Transverse colon (tissue), 4 donors: ENCODE measurements around the gene SNX27. TPM values are rescaled to one million over a fixed set of nuclear protein-coding genes. Genes with fewer than 3 reads are reported as not detected.
A peak's percentile ranks its signal among the peaks of the same experiment; 100 is the strongest.

Experiments used
- DNase-seq: peaks from one replicate; pipeline ENCODE4 v3.0.0-alpha.2; 2019
- H3K27ac ChIP-seq, 4 donors: fragments of 200-600 bp; sonication (generic); 2 replicates each; pipeline ENCODE4 v1.5.1; 2016 to 2018; ENCODE audit warnings: inconsistent platforms in 4 of 4
- H3K27me3 ChIP-seq: fragments of 200-600 bp; sonication (generic); 2 replicates; pipeline ENCODE4 v1.5.1; 2017; ENCODE audit warnings: inconsistent platforms
- H3K36me3 ChIP-seq, 4 donors: fragments of 200-600 bp; sonication (generic); 2 replicates each; pipeline ENCODE4 v1.5.1; 2017 to 2019; ENCODE audit warnings: inconsistent platforms in 4 of 4
- H3K4me1 ChIP-seq, 4 donors: fragments of 200-600 bp; sonication (generic); 2 replicates each; pipeline ENCODE4 v1.5.1; 2017 to 2020; ENCODE audit warnings: inconsistent platforms in 4 of 4
- H3K4me3 ChIP-seq, 4 donors: fragments of 200-600 bp; sonication (generic); 1 replicate in 1 of 4; 2 replicates in 3 of 4; pipeline versions ENCODE4 v1.5.1 to v1.6.1; 2017 to 2019; ENCODE audit warnings: inconsistent platforms in 4 of 4
- H3K9me3 ChIP-seq, 2 donors: fragments of 200-600 bp; sonication (generic); 2 replicates each; pipeline ENCODE4 v1.5.1; 2017 to 2019; ENCODE audit warnings: inconsistent platforms in 2 of 2
- EP300 ChIP-seq: sonication (generic); formaldehyde crosslinking; IDR thresholded peaks from one replicate; pipeline ENCODE4 v1.6.1; 2017; ENCODE audit warnings: antibody characterized with exemption, low read depth
- POLR2A ChIP-seq: fragments of 450-650 bp; IDR thresholded peaks from one replicate; pipeline ENCODE4 v1.6.1; 2016; ENCODE audit warnings: antibody characterized with exemption, mild to moderate bottlenecking, moderate library complexity
- POLR2AphosphoS5 ChIP-seq, 3 donors: sonication (generic); formaldehyde crosslinking; IDR thresholded peaks; one replicate each; pipeline ENCODE4 v1.6.1; 2016; ENCODE audit warnings: antibody characterized with exemption in 3 of 3
- WGBS, 2 donors: methylation state at CpG; one replicate each; pipeline ENCODE4 v1.1.5; 2018; ENCODE audit warnings: low coverage in 1 of 2; 5-methylcytosine and 5-hydroxymethylcytosine counted together
- in situ Hi-C, 4 donors: fragments of 200-750 bp; cut with MboI; loops; one replicate each; pipeline versions ENCODE4 v1.15.0 to v1.15.1; 2017; ENCODE audit warnings: low sequenced_read_pairs in 3 of 4, low pct_ligation_motif_present in 1 of 4, low pct_unique_long_range_greater_than_20kb in 1 of 4
- intact Hi-C: fragments of 100-400 bp; cut with DNase I; formaldehyde crosslinking; loops from one replicate; pipeline ENCODE4 v1.15.1; 2023; ENCODE audit warnings: low total_unique reads
- total RNA-seq, 4 donors: library from RNA; depleted of rRNA; stranded (reverse); fragments of >200 nt; gene quantifications; one replicate each; pipeline ENCODE4 v1.1.0, GENCODE V29; 2016
- TF ChIP-seq, protein P1 (sequence below), 5 experiments: fragments of 200-600 bp in 3 of 5; fragments of 450-650 bp in 2 of 5; sonication (generic) in 3 of 5; IDR thresholded peaks; 1 replicate in 2 of 5; 2 replicates in 3 of 5; pipeline ENCODE4 v1.5.1; 2016 to 2017; ENCODE audit warnings: antibody characterized with exemption in 5 of 5, inconsistent platforms in 3 of 5, mild to moderate bottlenecking in 2 of 5, moderate library complexity in 1 of 5

Gene SNX27
- total RNA-seq, 4 donors from 2014 or later: 11.5 to 37.0 (median 24.6) TPM

DNA sequence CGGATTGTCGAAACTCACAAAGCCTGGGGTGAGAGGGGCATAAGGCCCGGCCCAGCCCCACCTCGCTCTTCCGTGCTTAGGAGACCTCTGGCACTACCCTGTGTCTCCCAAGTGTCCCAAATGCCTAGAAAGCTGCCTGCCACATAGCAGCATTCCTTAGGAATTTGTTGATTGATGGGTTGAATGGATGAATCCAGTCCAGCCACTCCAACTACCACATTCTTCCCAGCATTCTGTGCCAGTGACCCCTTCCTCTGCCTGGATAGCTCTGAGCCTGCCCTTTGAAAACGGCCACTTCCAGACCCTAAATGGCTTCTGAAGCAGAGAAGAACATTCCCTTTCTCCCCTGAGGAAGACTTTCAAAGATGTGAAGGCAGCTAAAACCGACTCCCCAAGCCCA lies 93.3 kb downstream of the SNX27 start:
- H3K36me3 ChIP-seq: peaks cover 0 to 3% (median 0%) of the 10 kb centered on the region in 4 donors
- H3K27me3 ChIP-seq: no peaks in the 10 kb centered on the region
- no peaks in the 10 kb centered on the region for H3K9me3 ChIP-seq
- no peak overlapping the region for H3K27ac ChIP-seq
- peaks cover 0 to 9% (median 4%) of the 10 kb centered on the region in 4 donors for H3K4me1 ChIP-seq
- H3K4me3 ChIP-seq: no peak overlapping the region
- intact Hi-C loops: no loop called here
- in situ Hi-C loops: no loop called here
- no peak for TF ChIP-seq POLR2AphosphoS5 (IDR thresholded peaks at IDR 0.05)
- TF ChIP-seq, protein P1, sequence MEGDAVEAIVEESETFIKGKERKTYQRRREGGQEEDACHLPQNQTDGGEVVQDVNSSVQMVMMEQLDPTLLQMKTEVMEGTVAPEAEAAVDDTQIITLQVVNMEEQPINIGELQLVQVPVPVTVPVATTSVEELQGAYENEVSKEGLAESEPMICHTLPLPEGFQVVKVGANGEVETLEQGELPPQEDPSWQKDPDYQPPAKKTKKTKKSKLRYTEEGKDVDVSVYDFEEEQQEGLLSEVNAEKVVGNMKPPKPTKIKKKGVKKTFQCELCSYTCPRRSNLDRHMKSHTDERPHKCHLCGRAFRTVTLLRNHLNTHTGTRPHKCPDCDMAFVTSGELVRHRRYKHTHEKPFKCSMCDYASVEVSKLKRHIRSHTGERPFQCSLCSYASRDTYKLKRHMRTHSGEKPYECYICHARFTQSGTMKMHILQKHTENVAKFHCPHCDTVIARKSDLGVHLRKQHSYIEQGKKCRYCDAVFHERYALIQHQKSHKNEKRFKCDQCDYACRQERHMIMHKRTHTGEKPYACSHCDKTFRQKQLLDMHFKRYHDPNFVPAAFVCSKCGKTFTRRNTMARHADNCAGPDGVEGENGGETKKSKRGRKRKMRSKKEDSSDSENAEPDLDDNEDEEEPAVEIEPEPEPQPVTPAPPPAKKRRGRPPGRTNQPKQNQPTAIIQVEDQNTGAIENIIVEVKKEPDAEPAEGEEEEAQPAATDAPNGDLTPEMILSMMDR (IDR thresholded peaks at IDR 0.05): no peak
- TF ChIP-seq EP300: no peak
- no peak for TF ChIP-seq POLR2A
- DNase-seq: no peak
- WGBS, 2 donors: 74% methylated on average over 5 of the region's 7 CpGs; no CpG with 5 or more reads in 1 of the 2 donors

DNA sequence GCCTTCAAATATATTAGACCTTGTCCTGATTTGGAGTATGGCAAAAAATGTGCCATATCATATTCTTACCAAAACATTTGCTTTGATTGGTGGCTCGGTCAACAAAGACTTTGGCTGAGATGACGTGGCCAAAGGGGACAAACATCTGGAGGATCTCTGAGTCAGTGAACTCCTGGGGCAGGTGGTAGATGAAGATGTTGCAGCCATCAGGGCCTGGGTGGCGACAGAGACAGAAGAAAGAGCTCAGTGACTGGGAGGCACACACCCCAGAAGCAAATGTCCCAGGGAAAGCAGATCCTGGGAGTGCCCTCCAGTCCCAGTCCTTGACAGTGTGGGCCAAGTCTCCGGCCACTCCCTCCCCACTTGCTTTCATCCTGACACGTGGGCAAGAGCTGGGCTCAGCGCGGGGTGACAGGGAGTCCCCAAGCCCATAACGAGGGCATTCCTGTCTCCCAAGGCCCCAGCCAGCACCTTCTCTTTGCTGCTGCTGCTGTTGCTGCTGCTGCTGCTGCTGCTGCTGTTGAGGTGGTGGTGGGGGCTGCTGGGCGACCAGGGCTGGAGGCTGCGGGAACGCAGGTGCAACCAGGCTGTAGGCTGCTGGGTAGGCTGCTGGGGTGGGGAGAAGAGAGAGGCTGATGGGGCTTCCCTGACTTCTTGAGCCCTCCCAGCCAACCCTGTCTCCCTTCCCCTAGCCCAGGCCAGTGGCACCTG lies 94.1 kb downstream of the SNX27 start:
- no peak overlapping the region for H3K4me3 ChIP-seq
- H3K4me1 ChIP-seq: peaks cover 0 to 9% (median 4%) of the 10 kb centered on the region in 4 donors
- intact Hi-C loops: no loop called here
- H3K27ac ChIP-seq: peak overlapping the region in 1 of 4 donors; percentile 22
- TF ChIP-seq, protein P1 (IDR thresholded peaks at IDR 0.05): no peak
- TF ChIP-seq POLR2A (no peak), EP300 (no peak), POLR2AphosphoS5 (IDR thresholded peaks at IDR 0.05) (no peak)
- no peaks in the 10 kb centered on the region for H3K36me3 ChIP-seq
- WGBS, 2 donors: 35% methylated on average over 11 of the region's 11 CpGs; no CpG with 5 or more reads in 1 of the 2 donors
- DNase-seq: peak; percentile 48
- in situ Hi-C loops: no loop called here
- H3K27me3 ChIP-seq: no peaks in the 10 kb centered on the region
- H3K9me3 ChIP-seq: no peaks in the 10 kb centered on the region

DNA sequence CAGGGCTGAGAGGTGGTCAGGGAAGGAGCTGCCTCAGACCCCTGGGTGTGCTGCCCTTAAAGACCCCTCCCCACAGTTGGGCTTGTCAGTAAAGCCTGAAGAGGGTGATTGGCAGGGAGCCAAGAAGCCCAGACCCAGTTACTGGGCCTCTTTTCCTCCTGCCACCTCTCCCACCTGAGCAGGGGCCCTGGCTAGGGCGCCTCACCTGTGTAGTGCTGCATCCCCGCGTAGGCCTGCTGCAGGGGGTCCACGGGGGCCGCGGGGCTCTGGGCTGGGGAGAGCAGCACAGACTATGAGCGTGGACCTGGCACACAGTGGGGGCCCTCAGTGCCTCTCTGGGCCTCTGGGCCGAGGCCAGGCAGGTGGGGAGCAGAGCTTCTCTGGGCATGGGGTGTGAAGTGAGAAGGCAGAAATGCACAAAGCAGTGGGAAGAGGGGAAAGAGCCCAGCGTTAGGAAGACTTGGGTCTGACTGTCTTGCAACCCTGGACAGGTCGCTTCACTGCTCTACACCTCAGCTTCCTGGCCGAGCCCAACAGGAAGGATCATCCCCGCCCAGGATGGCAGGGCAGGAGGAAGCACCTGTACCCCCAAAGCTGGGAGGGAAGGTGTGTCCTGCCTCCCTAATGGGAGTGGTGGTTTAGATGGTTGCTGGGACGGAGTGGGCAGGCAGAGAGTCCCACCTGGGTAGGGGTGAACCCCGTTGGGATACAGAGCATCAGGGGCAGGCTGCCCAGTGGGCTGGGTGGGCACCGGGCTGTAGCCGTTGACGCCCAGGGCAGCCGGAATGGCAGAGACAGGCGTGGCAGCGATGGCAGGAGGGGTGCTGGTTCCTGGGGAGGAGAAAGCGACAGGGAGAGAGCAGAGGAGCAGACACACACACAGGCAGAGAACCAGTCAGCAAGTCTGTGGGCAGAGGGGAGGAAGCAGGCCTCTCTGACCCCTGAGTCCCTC lies 94.9 kb downstream of the SNX27 start:
- intact Hi-C loops: no loop called here
- H3K4me1 ChIP-seq: peaks cover 0 to 11% (median 5%) of the 10 kb centered on the region in 4 donors
- no peaks in the 10 kb centered on the region for H3K36me3 ChIP-seq
- H3K27me3 ChIP-seq: no peaks in the 10 kb centered on the region
- H3K4me3 ChIP-seq: no peak overlapping the region
- no peak for DNase-seq
- 79 to 94% methylated on average over 8 to 17 of the region's 21 CpGs for WGBS, 2 donors
- TF ChIP-seq EP300 (no peak), POLR2AphosphoS5 (IDR thresholded peaks at IDR 0.05) (no peak), POLR2A (no peak)
- TF ChIP-seq, protein P1 (IDR thresholded peaks at IDR 0.05): no peak
- H3K27ac ChIP-seq: no peak overlapping the region
- in situ Hi-C loops: no loop called here
- no peaks in the 10 kb centered on the region for H3K9me3 ChIP-seq

DNA sequence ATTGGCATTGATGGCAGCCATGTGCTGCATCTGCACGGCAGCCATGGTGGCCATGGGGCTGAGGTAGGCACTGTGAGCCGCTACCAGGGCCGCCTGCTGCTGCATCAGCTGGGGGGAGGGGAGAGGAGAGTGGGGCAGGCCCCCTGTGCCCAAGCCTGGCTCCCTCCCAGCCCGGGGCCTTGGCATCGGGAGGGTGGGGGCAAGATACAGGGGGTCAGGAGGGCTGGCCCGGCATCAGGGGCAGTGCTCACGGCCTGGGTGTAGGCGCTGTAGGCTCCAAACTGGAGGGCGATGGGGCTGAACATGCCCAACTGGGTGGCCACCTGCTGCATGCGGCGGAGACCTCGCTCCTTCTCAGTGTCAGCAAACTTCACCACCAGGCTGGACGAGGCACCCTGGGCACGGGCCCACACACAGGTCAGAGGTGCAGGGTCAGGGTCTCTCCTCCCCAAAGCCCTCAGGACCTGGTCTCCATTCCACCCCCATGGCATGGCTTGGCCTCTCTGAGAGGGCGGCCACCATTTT lies 95.8 kb downstream of the SNX27 start:
- Histone ChIP-seq H3K4me1 (peaks cover 5 to 20% (median 13%) of the 10 kb centered on the region in 4 donors), H3K9me3 (no peaks in the 10 kb centered on the region), H3K36me3 (no peaks in the 10 kb centered on the region), H3K4me3 (no peak overlapping the region), H3K27ac (no peak overlapping the region), H3K27me3 (no peaks in the 10 kb centered on the region)
- DNase-seq: no peak
- intact Hi-C loops: no loop called here
- TF ChIP-seq POLR2A (no peak), POLR2AphosphoS5 (IDR thresholded peaks at IDR 0.05) (no peak), EP300 (no peak)
- TF ChIP-seq, protein P1 (IDR thresholded peaks at IDR 0.05): no peak
- WGBS, 2 donors: 93% methylated on average over 15 of the region's 15 CpGs; no CpG with 5 or more reads in 1 of the 2 donors
- in situ Hi-C loops: no loop called here
